ENCODE measurements around the gene MSH6. TPM values are rescaled to one million over a fixed set of nuclear protein-coding genes. Genes with fewer than 3 reads are reported as not detected.
A peak's percentile ranks its signal among the peaks of the same experiment; 100 is the strongest.

Gene MSH6
- total and polyA plus RNA-seq, 2 of the 8 experiments (the other 6 are each of a cell fraction or from before 2014, with no cell fraction given) = 45.8 to 301 TPM

GRCh38 chr2:47771211-47771610 lies 11.7 kb upstream of the MSH6 start:
- H3K4ac ChIP-seq (replicated peaks; ENCODE audit: insufficient read length, low read depth, low read length) = no peak overlapping the region
- no peak overlapping the region for H2BK5ac ChIP-seq (ENCODE audit: low read depth, low read length)
- FAIRE-seq (no peak), DNase-seq (ENCODE audit: low read depth in 1 of 2, low spot score in 2 of 2) (no peak)
- H4K5ac ChIP-seq (ENCODE audit: insufficient read length, low read depth, low read length) = no peak overlapping the region
- H3K79me1 ChIP-seq (ENCODE audit: low read depth, low read length) = no peaks in the 10 kb centered on the region
- no peak overlapping the region for H4K8ac ChIP-seq (ENCODE audit: extremely low read depth, insufficient read depth, low read length)
- H2BK12ac ChIP-seq (ENCODE audit: low read depth, low read length) = no peak overlapping the region
- no peaks in the 10 kb centered on the region for H3K27me3 ChIP-seq (replicated peaks in 1 of 4; ENCODE audit: control insufficient read depth in 3 of 4, extremely low read depth in 1 of 4, insufficient read depth in 3 of 4, low read length in 3 of 4)
- H3K23me2 ChIP-seq (ENCODE audit: low read depth, low read length) = no peaks in the 10 kb centered on the region
- no peak overlapping the region for H3K14ac ChIP-seq (ENCODE audit: insufficient read length)
- H3K9ac ChIP-seq (replicated peaks in 1 of 4; ENCODE audit: extremely low read depth in 1 of 4, low read depth in 3 of 4, low read length in 3 of 4) = no peak overlapping the region
- H3K56ac ChIP-seq (replicated peaks; ENCODE audit: insufficient read length, low read depth, low read length) = no peak overlapping the region
- no peak overlapping the region for H2AFZ ChIP-seq (ENCODE audit: low read length)
- no peaks in the 10 kb centered on the region for H3K79me2 ChIP-seq (ENCODE audit: control insufficient read depth in 1 of 2, insufficient read depth in 2 of 2, low read length in 2 of 2)
- H2AK5ac ChIP-seq (ENCODE audit: low read depth, low read length) = no peak overlapping the region
- H3K4me3 ChIP-seq (ENCODE audit: extremely low read depth in 1 of 4, insufficient read depth in 2 of 4, low read depth in 3 of 4, low read length in 4 of 4) = no peak overlapping the region
- H3K9me3 ChIP-seq (ENCODE audit: insufficient read depth in 2 of 2, low read depth in 1 of 2, low read length in 1 of 2) = 0 out of 4 replicates have a peak, but pooled peaks cover 0 to 4% of the 10 kb centered on the region in 2 experiments
- 0 out of 7 replicates have a peak, but pooled peaks cover 0 to 3% (median 0%) of the 10 kb centered on the region in 4 experiments for H3K4me1 ChIP-seq (replicated peaks in 1 of 4; ENCODE audit: control insufficient read depth in 3 of 4, insufficient read depth in 4 of 4, low read length in 3 of 4)
- ChIA-PET CTCF (ENCODE audit: partially characterized antibody) (interaction anchor here (0.7 to 2.8 kb wide), 2 partner anchors 117 to 252 kb away, joined by 3 to 7 read pairs; no protein-coding TSS in a partner anchor), POLR2A (ENCODE audit: partially characterized antibody) (interaction anchor here (1.0 kb wide), 1 partner anchor 12 kb away, joined by 3 read pairs; the partner anchor contains the start of gene MSH6)
- no peak overlapping the region for H4K91ac ChIP-seq (replicated peaks; ENCODE audit: insufficient read length, low read length)
- no peaks in the 10 kb centered on the region for H4K20me1 ChIP-seq (replicated peaks in 1 of 2; ENCODE audit: control insufficient read depth in 1 of 2, insufficient read depth in 2 of 2, low read length in 2 of 2)
- H3K4me2 ChIP-seq (ENCODE audit: insufficient read depth in 1 of 2, low read depth in 2 of 2, low read length in 2 of 2) = no peak overlapping the region
- H2BK20ac ChIP-seq (ENCODE audit: low read length) = no peak overlapping the region
- H3K18ac ChIP-seq (ENCODE audit: extremely low read depth, low read length) = no peak overlapping the region
- H3K27ac ChIP-seq (ENCODE audit: low read depth, low read length) = no peak overlapping the region
- H3K23ac ChIP-seq (ENCODE audit: insufficient read length) = no peak overlapping the region
- H2BK15ac ChIP-seq (ENCODE audit: low read length) = no peak overlapping the region
- H3K36me3 ChIP-seq (ENCODE audit: control insufficient read depth in 2 of 4, insufficient read depth in 4 of 4, low read length in 3 of 4) = no peaks in the 10 kb centered on the region
- TF ChIP-seq BACH1 (IDR thresholded peaks at IDR 0.05; ENCODE audit: low read length) (no peak), E2F6 (IDR thresholded peaks at IDR 0.05) (peak; percentile 36; the same call in 1 of the 2 replicates), RAD21 (IDR thresholded peaks at IDR 0.05 in 1 of 2, conservative IDR thresholded peaks at IDR 0.05 in 1 of 2; ENCODE audit: low read depth in 2 of 2, low read length in 2 of 2) (no peak), MAX (IDR thresholded peaks at IDR 0.05) (peak; percentile 57; the same call in 1 of the 2 replicates), EZH2 (IDR thresholded peaks at IDR 0.05; ENCODE audit: low read depth, low read length, severe bottlenecking) (no peak), CEBPB (IDR thresholded peaks at IDR 0.05; ENCODE audit: low read depth, low read length) (no peak), CREB1 (IDR thresholded peaks at IDR 0.05) (no peak)
- H2BK120ac ChIP-seq (replicated peaks; ENCODE audit: low read depth, low read length) = no peak overlapping the region

All from H1 (cell line).